ENCODE results near the gene PIMREG.

DNA sequence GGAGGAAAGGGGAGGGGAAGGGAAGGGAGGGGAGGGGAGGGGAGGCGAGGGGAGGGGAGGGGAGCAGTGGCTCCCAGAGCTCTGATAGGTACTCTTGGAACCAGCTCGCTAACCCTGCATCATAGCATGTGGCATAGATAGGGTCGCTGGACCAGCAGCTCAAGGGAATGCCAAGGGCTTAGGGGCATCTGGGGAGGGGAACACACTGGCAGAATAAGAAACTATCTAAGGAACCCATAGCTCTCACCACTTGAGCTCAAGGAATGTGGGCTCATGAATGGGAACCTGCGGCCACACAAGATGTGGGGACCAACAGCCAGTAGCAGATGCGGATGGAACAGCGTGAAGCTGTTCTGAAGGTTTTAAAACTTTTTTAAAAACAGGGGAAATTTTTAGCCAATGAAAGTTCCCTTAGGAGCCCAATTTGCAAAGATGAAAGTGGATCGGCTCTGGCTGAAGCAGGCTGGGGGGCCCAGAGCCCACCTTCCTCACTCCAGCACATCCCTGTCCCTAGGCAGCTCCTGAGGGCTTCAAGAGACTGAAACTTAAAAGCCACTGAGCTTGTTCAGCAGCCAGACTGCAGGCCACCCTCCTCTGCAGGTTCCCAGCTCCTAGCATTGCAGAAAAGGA is 46.9 kb downstream of the PIMREG start:
- TF ChIP-seq POLR2A (IDR thresholded peaks at IDR 0.05) = no peak
- TF ChIP-seq, protein P1, sequence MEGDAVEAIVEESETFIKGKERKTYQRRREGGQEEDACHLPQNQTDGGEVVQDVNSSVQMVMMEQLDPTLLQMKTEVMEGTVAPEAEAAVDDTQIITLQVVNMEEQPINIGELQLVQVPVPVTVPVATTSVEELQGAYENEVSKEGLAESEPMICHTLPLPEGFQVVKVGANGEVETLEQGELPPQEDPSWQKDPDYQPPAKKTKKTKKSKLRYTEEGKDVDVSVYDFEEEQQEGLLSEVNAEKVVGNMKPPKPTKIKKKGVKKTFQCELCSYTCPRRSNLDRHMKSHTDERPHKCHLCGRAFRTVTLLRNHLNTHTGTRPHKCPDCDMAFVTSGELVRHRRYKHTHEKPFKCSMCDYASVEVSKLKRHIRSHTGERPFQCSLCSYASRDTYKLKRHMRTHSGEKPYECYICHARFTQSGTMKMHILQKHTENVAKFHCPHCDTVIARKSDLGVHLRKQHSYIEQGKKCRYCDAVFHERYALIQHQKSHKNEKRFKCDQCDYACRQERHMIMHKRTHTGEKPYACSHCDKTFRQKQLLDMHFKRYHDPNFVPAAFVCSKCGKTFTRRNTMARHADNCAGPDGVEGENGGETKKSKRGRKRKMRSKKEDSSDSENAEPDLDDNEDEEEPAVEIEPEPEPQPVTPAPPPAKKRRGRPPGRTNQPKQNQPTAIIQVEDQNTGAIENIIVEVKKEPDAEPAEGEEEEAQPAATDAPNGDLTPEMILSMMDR (IDR thresholded peaks at IDR 0.05) = no peak
